ENCODE measurements around the gene DENND6B. TPM values are rescaled to one million over a fixed set of nuclear protein-coding genes. Genes with fewer than 3 reads are reported as not detected.

Gene DENND6B
- polyA plus RNA-seq, 1 donor from 2014 or later: 51.0 TPM

DNA sequence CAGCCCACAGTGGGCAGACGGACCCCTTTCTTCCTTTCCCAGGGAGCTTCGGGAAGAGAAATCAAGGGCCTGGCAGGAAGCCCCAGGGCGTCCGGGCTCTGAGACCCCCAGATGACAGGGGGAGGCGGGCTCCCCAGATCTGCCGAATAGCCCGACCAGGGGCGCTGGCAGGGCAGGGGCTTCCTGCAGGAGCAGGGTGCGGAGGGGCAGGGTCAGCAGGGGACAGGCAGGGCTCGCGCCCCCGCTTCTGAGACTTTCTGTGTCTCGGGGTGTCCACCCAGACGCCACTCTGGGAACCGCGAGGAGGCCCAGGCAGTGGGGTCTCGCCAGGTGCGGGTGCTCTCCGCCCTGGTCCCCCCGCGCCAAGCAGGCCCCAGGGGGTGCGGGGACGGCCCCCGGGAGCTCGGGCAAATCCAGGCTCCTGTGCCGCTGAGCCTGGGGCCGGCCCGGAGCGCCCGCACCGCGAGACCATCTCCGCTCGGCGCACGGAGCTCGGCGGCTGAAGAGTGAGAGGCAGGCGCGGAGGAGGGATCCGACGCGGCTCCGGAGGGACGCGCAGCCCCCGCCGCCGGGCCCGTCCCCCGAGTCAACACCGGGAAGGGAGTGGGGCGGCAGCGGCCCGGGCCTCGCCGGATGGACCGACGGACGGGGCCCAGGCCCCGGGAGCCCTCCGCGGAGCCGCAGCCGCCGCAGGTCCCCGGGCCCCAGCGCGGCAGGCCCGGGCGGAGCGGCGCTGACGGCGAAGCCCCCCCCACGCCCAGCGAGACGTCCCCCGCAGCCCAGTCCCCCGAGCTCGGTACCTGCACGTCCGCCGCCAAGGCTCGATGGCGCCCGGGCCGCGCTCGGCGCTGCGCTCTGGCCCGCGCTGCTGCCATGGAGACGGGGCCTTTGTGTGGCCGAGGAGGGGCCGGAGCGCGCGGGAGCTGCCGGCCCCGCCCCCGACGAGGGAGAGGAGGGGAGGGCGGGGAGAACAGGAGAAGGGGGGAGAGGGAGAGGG is 19.8 kb downstream of the DENND6B start, which contains the start of gene PLXNB2:
Gene PLXNB2, minus strand, starts transcription at position 894 of the 997 bp plus-strand sequence. CDS start 17,062 bp downstream, outside the sequence.
- Histone ChIP-seq H3K9ac (ENCODE audit: low read length) (peak within 1 kb of the TSS; percentile 94), H3F3A (ENCODE audit: insufficient read depth, low read length, poor library complexity, severe bottlenecking) (no peaks in the 10 kb centered on the region), H3K9me2 (ENCODE audit: insufficient read depth, low read length) (no peaks in the 10 kb centered on the region), H3K4me2 (ENCODE audit: low read length) (peak within 1 kb of the TSS; percentile 86), H2AFZ (ENCODE audit: low read depth, low read length) (no peak within 1 kb of the TSS), H3K27me3 (ENCODE audit: insufficient read depth, low read depth, low read length) (no peaks in the 10 kb centered on the region), H3K79me2 (replicated peaks; ENCODE audit: insufficient read depth, low read length) (peaks cover 42% of the 10 kb centered on the region), H3K9me3 (ENCODE audit: low read length) (no peaks in the 10 kb centered on the region), H4K20me1 (ENCODE audit: insufficient read depth) (peaks cover 6% of the 10 kb centered on the region), H3K36me3 (ENCODE audit: insufficient read depth, low read length) (no peaks in the 10 kb centered on the region), H3K4me3 (ENCODE audit: low read length) (peak within 1 kb of the TSS; percentile 94), H3K27ac (ENCODE audit: low read length) (peak within 1 kb of the TSS; percentile 71)
- TF ChIP-seq, protein P1, sequence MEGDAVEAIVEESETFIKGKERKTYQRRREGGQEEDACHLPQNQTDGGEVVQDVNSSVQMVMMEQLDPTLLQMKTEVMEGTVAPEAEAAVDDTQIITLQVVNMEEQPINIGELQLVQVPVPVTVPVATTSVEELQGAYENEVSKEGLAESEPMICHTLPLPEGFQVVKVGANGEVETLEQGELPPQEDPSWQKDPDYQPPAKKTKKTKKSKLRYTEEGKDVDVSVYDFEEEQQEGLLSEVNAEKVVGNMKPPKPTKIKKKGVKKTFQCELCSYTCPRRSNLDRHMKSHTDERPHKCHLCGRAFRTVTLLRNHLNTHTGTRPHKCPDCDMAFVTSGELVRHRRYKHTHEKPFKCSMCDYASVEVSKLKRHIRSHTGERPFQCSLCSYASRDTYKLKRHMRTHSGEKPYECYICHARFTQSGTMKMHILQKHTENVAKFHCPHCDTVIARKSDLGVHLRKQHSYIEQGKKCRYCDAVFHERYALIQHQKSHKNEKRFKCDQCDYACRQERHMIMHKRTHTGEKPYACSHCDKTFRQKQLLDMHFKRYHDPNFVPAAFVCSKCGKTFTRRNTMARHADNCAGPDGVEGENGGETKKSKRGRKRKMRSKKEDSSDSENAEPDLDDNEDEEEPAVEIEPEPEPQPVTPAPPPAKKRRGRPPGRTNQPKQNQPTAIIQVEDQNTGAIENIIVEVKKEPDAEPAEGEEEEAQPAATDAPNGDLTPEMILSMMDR (IDR thresholded peaks at IDR 0.05; ENCODE audit: poor library complexity, severe bottlenecking): no peak
- TF ChIP-seq EP300 (conservative IDR thresholded peaks at IDR 0.05; ENCODE audit: poor library complexity, severe bottlenecking) (peak; percentile 20), SMC3 (conservative IDR thresholded peaks at IDR 0.05; ENCODE audit: poor library complexity) (peak; percentile 15), MXI1 (conservative IDR thresholded peaks at IDR 0.05; ENCODE audit: poor library complexity, severe bottlenecking) (peak; percentile 28), POLR2AphosphoS5 (IDR thresholded peaks at IDR 0.05) (peak; percentile 72)

DNA sequence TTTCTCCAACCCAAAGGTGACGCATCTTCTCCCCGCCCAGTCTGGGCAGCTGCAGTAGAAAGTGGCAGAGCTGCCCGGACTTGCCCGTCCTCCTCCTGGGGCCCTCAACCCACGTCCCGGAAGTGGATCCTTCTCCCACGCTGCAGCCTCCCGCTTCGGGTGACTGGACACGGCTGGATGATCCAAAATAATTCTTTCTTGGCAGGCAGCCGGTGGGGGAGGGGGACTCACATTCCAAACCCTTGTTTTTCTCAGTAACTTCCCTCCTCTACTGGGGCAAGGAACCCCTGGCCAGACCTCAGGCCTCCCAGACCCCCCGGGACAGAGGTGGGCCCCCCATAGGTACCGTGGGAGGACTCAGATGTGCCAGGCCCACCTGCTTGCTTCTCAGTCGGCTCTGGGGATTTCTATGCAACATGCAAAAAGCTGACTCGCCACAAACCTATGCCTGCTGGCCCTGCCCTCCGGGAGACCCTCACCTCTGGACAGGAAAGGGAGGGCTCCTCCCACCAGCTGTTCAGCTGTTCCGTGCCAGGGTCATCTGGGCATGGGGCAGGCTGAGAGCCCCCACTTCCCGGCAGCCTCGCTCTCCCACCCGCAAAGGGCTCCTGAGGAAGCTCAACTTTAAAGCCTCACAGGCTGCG is 20.8 kb downstream of the DENND6B start:
- H3K9me2 ChIP-seq (ENCODE audit: insufficient read depth, low read length): no peaks in the 10 kb centered on the region
- peaks cover 6% of the 10 kb centered on the region for H4K20me1 ChIP-seq (ENCODE audit: insufficient read depth)
- peak overlapping the region; percentile 71 for H3K27ac ChIP-seq (ENCODE audit: low read length)
- H3K4me2 ChIP-seq (ENCODE audit: low read length): peak overlapping the region; percentile 86
- H2AFZ ChIP-seq (ENCODE audit: low read depth, low read length): no peak overlapping the region
- no peaks in the 10 kb centered on the region for H3F3A ChIP-seq (ENCODE audit: insufficient read depth, low read length, poor library complexity, severe bottlenecking)
- TF ChIP-seq RAD21 (conservative IDR thresholded peaks at IDR 0.05): no peak
- no peak for TF ChIP-seq POLR2AphosphoS5 (IDR thresholded peaks at IDR 0.05)
- TF ChIP-seq TAF1 (IDR thresholded peaks at IDR 0.05; ENCODE audit: low read depth): no peak
- no peak for TF ChIP-seq MXI1 (conservative IDR thresholded peaks at IDR 0.05; ENCODE audit: poor library complexity, severe bottlenecking)
- no peak for TF ChIP-seq SMC3 (conservative IDR thresholded peaks at IDR 0.05; ENCODE audit: poor library complexity)
- no peak for TF ChIP-seq EP300 (conservative IDR thresholded peaks at IDR 0.05; ENCODE audit: poor library complexity, severe bottlenecking)
- TF ChIP-seq, protein P2, sequence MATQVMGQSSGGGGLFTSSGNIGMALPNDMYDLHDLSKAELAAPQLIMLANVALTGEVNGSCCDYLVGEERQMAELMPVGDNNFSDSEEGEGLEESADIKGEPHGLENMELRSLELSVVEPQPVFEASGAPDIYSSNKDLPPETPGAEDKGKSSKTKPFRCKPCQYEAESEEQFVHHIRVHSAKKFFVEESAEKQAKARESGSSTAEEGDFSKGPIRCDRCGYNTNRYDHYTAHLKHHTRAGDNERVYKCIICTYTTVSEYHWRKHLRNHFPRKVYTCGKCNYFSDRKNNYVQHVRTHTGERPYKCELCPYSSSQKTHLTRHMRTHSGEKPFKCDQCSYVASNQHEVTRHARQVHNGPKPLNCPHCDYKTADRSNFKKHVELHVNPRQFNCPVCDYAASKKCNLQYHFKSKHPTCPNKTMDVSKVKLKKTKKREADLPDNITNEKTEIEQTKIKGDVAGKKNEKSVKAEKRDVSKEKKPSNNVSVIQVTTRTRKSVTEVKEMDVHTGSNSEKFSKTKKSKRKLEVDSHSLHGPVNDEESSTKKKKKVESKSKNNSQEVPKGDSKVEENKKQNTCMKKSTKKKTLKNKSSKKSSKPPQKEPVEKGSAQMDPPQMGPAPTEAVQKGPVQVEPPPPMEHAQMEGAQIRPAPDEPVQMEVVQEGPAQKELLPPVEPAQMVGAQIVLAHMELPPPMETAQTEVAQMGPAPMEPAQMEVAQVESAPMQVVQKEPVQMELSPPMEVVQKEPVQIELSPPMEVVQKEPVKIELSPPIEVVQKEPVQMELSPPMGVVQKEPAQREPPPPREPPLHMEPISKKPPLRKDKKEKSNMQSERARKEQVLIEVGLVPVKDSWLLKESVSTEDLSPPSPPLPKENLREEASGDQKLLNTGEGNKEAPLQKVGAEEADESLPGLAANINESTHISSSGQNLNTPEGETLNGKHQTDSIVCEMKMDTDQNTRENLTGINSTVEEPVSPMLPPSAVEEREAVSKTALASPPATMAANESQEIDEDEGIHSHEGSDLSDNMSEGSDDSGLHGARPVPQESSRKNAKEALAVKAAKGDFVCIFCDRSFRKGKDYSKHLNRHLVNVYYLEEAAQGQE (IDR thresholded peaks at IDR 0.05; ENCODE audit: borderline replicate concordance): no peak
- TF ChIP-seq, protein P1 (IDR thresholded peaks at IDR 0.05; ENCODE audit: poor library complexity, severe bottlenecking): no peak
- no peak for TF ChIP-seq EZH2 (IDR thresholded peaks at IDR 0.05; ENCODE audit: borderline replicate concordance, insufficient read depth, low read length, poor library complexity, severe bottlenecking)
- H3K36me3 ChIP-seq (ENCODE audit: insufficient read depth, low read length): no peaks in the 10 kb centered on the region
- peak overlapping the region; percentile 94 for H3K4me3 ChIP-seq (ENCODE audit: low read length)
- H3K9ac ChIP-seq (ENCODE audit: low read length): peak overlapping the region; percentile 94
- no peaks in the 10 kb centered on the region for H3K27me3 ChIP-seq (ENCODE audit: insufficient read depth, low read depth, low read length)
- peaks cover 52% of the 10 kb centered on the region for H3K79me2 ChIP-seq (replicated peaks; ENCODE audit: insufficient read depth, low read length)
- H3K9me3 ChIP-seq (ENCODE audit: low read length): no peaks in the 10 kb centered on the region
